HG02763 (cell line): ENCODE results near the gene ENKD1.

Experiments
- ATAC-seq: cut with Tn5 transposase; IDR thresholded peaks from one replicate; pipeline ENCODE4 v1.9.1; 2021; ENCODE audit warnings: mild to moderate bottlenecking, moderate library complexity; ENCODE audit not compliant: unreplicated experiment

ENKD1 gene

DNA sequence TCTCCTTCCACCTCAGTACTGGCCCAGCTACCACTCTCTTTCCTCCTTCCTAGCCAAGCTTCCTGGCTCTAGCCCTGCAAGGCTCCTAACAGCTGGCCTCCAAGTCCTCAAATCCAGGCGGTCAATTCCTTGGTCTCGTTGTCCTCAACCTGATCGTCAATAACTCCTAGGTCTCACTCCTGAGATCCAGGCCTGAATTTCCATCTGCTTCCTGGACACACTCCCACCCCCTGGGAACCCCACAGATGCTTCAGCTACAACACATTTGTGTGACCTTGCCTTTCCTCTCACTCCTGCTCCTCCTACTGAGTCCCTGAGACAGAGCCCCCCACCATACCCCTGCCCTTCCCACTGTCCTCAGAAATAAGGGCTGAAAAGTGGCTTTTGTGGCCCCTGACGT, 2.3 kb downstream of the ENKD1 start:
- no peak for ATAC-seq

DNA sequence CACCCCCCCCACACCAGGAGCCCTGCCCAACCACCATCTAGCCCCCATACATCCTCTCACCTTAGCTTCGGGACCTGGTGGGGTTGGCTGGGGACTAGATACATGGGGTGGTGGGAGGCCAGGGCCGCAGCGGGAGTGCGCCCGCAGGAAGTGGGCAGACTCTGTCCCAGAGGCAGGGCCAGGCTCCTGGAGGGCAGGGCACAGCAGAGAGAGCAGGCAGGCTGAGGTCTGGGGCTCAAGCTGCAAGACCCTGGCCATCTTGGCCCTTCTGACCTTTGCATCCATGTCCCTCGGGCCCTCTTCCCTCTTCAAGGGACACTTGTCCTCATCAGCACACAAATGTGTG, 2.7 kb downstream of the ENKD1 start:
- ATAC-seq, result no peak

- ATAC-seq, result no peak
Observed at GRCh38 chr16:67663151-67663876, 3.2 kb downstream of the ENKD1 start.

DNA sequence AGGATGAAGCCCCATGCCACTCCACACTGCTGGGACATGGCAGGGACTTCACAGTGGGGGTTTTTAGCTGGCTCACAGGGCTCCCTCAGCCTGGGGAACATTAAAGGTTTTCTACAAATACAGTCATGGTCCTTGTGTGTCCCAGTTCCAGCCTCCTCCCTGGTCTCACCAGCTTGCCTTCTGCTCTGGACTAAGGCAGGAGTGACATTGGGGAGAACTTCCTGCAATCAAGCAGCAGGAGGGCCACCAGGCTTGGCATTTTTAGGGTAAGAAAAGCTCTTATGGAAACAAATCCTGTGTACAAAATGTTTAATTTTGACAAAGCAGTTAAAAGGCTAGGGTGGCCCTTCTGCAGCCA, 3.9 kb downstream of the ENKD1 start:
- no peak for ATAC-seq

GRCh38 chr16:67661886-67662652, 4.5 kb downstream of the ENKD1 start:
- ATAC-seq, result no peak

GRCh38 chr16:67661101-67661761, 5.3 kb downstream of the ENKD1 start:
- no peak for ATAC-seq

GRCh38 chr16:67660564-67661028, 6.0 kb downstream of the ENKD1 start, which contains the start of gene PARD6A:
Gene PARD6A (plus strand): TSS chr16:67660960. CDS start chr16:67661039, 79 bp downstream.
- peak; percentile 82 for ATAC-seq

DNA sequence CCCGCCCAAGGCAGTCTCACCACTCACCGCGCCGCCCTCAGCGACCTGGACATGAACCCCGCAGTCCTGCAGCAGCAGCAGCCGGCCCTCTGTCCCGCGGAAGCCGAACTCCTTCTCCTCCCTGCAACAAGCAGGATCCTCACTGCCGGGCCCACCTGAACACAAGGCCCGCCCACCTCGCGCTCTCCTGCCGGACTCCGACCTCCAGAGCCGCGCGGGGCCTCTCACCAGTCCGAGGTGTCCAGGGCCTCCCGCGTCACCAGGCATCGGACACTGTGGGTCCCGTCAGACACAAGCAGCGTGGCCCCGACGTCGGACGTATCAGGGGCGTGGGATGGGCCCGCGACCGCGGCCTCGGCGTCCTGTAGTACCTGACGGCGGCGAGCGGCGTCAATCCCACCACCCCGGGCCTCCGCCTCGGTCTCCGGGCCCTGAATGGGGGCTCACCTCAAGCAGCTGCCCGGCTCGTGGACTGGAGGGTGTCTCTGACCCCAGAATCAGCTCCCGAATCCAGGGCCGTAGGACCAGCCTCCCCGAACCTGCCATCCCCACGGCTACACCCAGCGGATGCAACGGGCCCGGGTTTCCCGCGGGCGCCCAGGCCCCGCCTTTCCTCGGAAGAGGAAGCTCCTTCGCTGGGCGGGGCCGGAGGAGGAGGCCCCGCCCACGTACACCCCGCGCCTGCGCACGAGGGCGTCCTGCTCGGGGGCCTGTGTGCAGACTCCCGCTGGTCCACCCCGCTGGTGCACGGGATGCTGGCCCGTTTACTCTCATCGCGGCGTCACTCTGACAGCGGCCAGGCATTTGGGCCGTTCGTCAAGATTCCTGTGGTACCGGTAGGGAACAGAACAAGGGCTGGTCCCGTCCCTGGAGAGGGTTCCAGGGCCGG, 6.6 kb downstream of the ENKD1 start, which contains the start of gene ACD:
Gene ACD (minus strand): TSS at position 586 of the 889 bp plus-strand sequence. CDS start 40 bp downstream, at position 546.
- peak; percentile 52 for ATAC-seq

- no peak for ATAC-seq
Observed at GRCh38 chr16:67658849-67659674, 7.5 kb downstream of the ENKD1 start.

- ATAC-seq, result no peak
Observed at GRCh38 chr16:67657751-67658518, 8.6 kb downstream of the ENKD1 start.

DNA sequence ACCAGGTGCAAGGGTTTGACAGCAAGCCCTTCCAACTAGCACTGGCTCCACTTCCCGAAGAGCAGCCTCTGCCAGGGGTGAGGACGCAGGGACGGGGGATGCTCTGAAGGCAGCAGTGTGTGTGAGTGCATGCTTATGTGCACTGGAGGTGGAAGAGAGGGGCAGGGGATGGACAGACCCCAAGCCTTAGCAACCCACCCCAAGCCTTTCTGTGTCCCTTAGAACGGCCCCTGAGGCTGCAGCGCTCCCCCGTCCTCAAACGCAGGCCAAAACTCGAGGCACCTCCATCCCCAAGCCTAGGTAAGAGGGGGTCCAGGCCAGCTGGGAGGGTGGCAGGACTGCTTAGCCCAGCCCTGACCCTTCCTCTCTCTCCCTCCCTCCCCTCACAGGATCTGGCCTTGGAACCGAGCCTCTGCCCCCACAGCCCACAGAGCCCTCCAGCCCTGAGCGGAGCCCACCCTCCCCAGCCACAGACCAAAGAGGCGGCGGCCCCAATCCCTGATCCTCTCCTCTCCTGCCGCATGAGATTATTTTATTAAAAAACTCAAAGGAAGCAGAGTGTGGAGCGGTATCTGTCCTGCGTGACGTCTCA, 9.4 kb downstream of the ENKD1 start:
- ATAC-seq, result no peak

GRCh38 chr16:67656344-67657016, 10.1 kb downstream of the ENKD1 start:
- no peak for ATAC-seq

DNA sequence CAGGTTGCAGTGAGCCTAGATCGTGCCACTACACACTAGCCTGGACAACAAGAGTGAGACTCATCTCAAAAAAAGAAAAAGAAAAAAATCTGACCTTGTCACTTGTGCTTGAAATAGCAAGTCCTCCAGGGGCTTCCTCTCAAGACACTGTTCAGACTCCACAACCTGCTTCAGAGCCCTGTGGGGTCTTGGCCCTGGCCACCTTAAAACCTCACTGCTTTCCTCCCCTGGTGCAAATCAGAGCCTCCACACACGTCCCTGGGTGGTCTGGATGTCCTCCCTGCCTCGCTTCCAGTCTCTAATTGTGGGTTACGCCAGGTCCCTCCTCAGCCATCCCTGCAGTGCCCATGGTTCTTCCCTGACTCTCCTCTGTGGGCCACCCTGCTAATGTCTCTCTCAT, 11.2 kb downstream of the ENKD1 start:
- no peak for ATAC-seq

DNA sequence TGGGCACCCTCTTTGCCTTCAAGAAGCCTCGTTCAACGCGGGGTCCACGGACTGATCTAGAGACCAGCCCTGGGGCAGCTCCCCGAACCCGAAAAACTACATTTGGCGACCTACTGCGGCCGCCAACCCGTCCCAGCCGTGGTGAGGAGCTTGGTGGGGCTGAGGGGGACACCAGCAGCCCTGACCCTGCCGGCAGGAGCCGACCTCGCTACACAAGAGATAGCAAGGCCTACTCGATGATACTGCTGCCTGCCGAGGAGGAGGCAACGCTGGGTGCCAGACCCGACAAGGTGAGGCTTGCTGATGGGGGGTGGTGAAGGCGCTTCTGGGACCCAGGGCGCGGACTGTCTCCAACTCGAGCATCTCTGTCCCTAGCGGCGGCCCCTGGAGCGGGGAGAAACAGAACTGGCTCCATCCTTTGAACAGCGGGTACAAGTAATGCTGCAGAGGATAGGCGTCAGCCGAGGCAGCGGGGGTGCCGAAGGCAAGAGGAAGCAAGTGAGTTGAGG, 12.1 kb downstream of the ENKD1 start:
- ATAC-seq, result no peak

DNA sequence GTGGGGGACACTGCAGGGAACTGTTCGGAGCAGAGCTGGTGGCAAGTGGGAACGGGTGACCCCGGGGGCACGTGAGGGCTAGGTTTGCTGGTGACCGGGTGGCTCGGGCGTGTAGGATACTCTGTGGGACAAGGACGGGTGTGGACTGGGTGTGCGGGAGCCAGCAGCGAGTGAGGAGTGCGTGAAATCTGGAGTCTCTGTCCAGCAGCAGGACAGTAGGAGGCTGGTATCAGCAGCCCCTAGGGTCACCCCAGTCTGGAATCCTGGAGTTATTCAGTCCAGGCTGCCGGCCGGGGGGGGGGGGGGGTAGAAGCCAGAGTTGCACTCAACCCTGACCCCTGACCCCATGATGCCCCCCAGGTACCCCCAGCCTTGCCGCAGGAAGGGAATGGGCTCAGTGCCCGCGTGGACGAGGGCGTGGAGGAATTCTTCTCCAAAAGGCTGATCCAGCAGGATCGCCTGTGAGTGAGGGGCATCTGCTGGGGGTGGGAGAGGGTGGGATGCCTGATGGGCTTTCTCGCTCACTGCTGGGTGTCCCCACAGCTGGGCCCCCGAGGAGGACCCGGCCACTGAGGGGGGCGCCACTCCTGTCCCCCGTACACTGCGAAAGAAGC, 12.7 kb downstream of the ENKD1 start:
- ATAC-seq, result no peak

- no peak for ATAC-seq
Observed at GRCh38 chr16:67653128-67653788, 13.3 kb downstream of the ENKD1 start.

GRCh38 chr16:67652578-67653127, 13.9 kb downstream of the ENKD1 start:
- ATAC-seq, result no peak
